ENCODE data around the gene LZIC.

LZIC gene

DNA sequence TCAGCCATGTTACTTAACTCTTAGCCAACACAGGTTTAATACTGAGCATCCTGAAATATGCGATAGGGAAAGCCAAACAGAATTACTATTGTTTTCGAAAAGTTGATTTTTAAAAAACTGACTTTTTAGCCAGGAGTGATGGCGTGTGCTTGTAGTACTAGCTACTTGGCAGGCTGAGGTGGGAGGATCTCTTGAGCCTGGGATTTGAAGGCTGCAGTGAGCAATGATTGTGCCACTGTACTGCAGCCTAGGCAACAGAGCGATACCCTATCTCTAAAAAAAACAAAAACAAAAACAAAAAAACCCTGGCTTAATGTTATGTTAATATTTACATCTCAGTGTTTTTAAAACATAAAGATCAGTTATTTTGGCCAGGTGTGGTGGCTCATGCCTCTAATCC lies 16.8 kb upstream of the LZIC start:
- TF ChIP-seq, protein P1, sequence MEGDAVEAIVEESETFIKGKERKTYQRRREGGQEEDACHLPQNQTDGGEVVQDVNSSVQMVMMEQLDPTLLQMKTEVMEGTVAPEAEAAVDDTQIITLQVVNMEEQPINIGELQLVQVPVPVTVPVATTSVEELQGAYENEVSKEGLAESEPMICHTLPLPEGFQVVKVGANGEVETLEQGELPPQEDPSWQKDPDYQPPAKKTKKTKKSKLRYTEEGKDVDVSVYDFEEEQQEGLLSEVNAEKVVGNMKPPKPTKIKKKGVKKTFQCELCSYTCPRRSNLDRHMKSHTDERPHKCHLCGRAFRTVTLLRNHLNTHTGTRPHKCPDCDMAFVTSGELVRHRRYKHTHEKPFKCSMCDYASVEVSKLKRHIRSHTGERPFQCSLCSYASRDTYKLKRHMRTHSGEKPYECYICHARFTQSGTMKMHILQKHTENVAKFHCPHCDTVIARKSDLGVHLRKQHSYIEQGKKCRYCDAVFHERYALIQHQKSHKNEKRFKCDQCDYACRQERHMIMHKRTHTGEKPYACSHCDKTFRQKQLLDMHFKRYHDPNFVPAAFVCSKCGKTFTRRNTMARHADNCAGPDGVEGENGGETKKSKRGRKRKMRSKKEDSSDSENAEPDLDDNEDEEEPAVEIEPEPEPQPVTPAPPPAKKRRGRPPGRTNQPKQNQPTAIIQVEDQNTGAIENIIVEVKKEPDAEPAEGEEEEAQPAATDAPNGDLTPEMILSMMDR (conservative IDR thresholded peaks at IDR 0.05), result no peak
- no peak overlapping the region for H3K27ac ChIP-seq

DNA sequence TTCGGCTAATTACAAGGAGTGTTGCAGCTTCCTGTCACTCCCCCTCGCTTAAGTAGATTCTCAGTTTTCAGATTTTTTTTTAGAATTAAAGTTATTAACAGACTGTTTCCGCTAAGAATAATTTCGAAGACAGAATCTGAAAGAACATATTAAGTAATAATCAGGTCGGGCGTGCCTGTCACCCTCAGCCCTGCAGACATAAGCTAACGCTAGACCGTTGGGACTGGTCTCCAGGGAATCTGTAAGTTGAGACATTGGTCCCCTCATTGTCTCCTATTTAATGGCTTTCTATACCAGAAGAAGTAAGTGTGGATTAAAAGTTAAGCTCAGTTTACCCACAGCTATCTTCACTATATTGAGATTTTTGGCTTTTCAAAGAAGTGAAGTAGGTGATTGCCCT lies 14.5 kb upstream of the LZIC start:
- TF ChIP-seq, protein P1 (conservative IDR thresholded peaks at IDR 0.05), result no peak
- no peak overlapping the region for H3K27ac ChIP-seq

DNA sequence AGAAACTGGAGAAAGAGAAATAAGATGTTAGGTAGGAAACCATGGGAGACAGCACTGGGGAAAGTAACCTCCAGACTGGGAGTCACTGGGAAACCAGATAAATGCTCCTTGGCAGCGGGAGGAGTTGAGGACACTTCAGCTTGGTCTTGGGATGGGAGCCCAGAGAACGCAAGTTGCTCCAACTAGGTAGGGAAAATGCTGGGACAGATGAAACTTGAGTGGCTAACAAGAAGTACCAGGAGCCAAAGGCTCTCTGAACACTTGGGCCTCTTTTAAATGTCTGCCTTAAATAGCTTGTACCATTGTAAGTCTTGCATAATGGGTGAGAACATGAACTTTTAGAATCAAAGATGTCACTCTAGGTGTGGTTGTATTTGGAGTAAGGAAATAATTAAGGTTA lies 3.1 kb upstream of the LZIC start:
- TF ChIP-seq, protein P1 (conservative IDR thresholded peaks at IDR 0.05), result no peak
- H3K27ac ChIP-seq, result no peak overlapping the region

GRCh38 chr1:9942399-9942938 lies 722 bp downstream of the LZIC start:
- peak overlapping the region; percentile 84 for H3K27ac ChIP-seq
- TF ChIP-seq, protein P1 (conservative IDR thresholded peaks at IDR 0.05), result peak; percentile 71

DNA sequence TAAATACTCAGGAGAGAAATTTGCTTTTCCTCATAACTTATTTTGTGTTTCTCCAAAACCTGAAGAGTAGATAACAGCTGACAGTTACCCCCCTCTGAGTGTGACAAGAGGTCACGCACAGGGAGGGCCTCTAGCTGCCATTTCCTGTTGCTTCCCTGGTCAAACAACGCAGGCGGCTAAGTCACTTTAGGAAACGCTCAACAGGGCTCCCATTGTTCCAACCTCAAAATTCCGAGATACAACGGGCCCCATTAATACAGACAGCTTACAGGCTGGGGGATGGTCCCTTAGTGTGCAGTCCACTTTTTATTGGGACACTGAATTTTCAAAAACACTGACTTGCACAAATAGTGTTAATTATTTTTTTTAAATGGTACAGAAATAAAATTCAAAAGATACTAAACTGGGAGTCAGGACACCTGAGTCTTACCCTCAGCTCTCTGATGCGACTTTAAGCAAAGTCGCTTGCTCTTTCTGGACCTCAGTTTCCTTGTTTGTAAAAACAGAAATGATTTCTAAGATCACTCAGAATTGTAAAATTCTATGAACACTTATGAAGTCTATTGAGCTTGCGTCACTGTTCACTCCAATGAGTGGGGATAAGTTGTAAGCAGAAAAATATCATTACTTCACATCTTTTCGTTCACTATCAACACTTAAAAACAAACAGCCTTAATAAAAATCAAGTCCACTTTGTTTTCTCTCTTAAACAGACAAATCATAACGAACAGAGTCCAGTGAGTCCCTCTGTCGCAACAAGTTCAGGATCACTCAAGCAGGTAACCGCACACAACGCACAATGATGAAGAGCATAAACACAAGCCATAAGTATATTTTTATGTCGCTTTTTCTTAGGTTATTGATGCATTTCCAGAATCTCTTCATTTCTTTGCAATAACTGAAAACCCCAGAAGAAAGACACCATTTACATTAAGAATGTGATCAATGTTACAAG lies 13.5 kb downstream of the LZIC start:
- no peak overlapping the region for H3K27ac ChIP-seq
- TF ChIP-seq, protein P1 (conservative IDR thresholded peaks at IDR 0.05), result no peak

GRCh38 chr1:9927259-9927658 lies 15.9 kb downstream of the LZIC start:
- H3K27ac ChIP-seq, result no peak overlapping the region
- TF ChIP-seq, protein P1 (conservative IDR thresholded peaks at IDR 0.05), result no peak

DNA sequence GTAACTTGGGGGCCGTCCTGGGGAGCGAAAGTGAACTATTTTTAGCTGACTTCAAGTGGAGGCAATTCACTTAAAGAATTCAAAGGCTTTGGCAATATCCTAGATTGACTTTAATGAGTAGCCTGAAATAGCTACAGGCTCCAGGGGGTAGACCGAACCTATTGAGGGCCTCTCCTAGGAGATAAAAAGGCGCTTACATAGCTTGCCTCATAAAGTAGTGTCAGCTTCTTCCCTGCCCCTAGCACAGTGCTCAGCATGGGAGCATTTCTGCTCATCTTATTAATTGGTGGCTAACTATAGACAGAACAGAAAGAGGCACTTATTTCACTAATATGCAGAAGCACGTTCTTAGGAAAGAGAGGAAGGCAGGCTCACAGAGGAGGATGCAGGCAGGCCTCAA lies 20.8 kb downstream of the LZIC start:
- H3K27ac ChIP-seq, result no peak overlapping the region
- TF ChIP-seq, protein P1 (conservative IDR thresholded peaks at IDR 0.05), result no peak
